Subcutaneous abdominal adipose tissue (tissue), 5 donors: ENCODE results near the gene HPCA.

Experiments
- H3K27ac ChIP-seq: one replicate; pipeline ENCODE4 v1.7.0; 2013; ENCODE audit warnings: low read depth, mild to moderate bottlenecking, inconsistent platforms, low read length, moderate library complexity
- H3K27me3 ChIP-seq, 5 donors: one replicate each; pipeline ENCODE4 v1.7.0; 2013; ENCODE audit warnings: low read length in 5 of 5, inconsistent platforms in 1 of 5; ENCODE audit not compliant: control insufficient read depth in 5 of 5, insufficient read depth in 4 of 5
- H3K36me3 ChIP-seq, 5 donors: one replicate each; pipeline ENCODE4 v1.7.0; 2013; ENCODE audit warnings: low read length in 5 of 5; ENCODE audit not compliant: control insufficient read depth in 5 of 5, insufficient read depth in 5 of 5
- H3K4me1 ChIP-seq, 5 donors: one replicate each; pipeline ENCODE4 v1.7.0; 2013; ENCODE audit warnings: low read length in 5 of 5, mild to moderate bottlenecking in 3 of 5, moderate library complexity in 1 of 5; ENCODE audit not compliant: control insufficient read depth in 5 of 5, insufficient read depth in 5 of 5
- H3K4me3 ChIP-seq, 5 donors: one replicate each; pipeline ENCODE4 v1.7.0; 2013; ENCODE audit warnings: low read length in 5 of 5, low read depth in 1 of 5
- H3K9ac ChIP-seq, 5 donors: one replicate each; pipeline ENCODE4 v1.7.0; 2013; ENCODE audit warnings: low read length in 5 of 5, mild to moderate bottlenecking in 4 of 5, moderate library complexity in 3 of 5
- H3K9me3 ChIP-seq, 5 donors: one replicate each; pipeline ENCODE4 v1.7.0; 2013; ENCODE audit warnings: low read length in 5 of 5; ENCODE audit not compliant: control insufficient read depth in 5 of 5
- donor health status: healthy.
- donor health status: healthy.
- donor health status: healthy.
- donor health status: healthy.
- donor health status: healthy.

The HPCA gene

DNA sequence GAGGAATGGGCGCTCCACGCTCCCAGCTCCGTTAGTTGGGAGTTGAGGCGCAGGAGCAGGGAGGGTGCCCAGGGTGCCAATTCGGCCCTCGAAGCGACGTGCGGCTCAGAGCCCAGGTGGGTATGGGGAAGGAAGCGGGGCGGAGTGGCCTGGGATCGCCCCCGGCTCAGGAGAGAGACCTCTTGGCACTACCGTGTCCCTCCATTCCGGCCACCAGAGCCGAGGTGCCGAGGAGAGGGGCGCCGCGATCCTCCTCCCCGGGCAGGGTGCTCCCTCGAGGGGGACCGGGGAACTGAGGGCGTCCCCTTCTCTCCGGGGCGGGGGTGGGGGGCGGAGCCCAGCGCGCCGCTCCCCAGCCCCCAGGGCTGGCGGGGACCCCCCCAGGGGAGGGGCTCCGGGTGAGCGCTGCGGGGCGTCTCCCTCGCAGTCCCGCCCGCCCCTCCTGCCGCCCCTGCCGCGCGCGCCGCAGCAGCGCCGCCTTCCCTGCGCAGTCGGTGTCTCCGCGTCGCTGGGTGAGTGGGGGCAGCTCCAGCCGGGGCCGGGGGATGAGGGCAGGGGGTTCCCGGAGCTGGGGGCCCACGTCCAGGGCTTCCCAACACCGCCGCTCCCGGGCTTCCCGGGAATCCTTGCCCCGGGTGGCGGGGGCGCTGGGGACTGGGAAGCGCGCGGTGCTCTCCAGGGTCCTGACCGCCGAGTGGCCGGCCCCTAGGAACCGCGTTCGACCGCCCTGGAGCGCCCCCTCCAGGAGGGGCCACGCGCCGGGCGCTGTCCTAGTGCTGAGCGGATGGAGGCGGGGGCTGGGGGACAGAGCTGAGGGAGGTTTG lies at the start of gene HPCA:
TSS of gene HPCA (plus strand) at position 488 of the 824 bp plus-strand sequence. CDS start 2,408 bp downstream, outside the sequence.
- Histone ChIP-seq H3K4me3 (no peak within 1 kb of the TSS), H3K4me1 (peaks cover 0 to 9% (median 5%) of the 10 kb centered on the region in 5 donors), H3K9me3 (no peaks in the 10 kb centered on the region), H3K36me3 (no peaks in the 10 kb centered on the region), H3K27me3 (peaks cover 21 to 52% (median 49%) of the 10 kb centered on the region in 5 donors), H3K9ac (no peak within 1 kb of the TSS), H3K27ac (no peak within 1 kb of the TSS)

- Histone ChIP-seq H3K9ac (no peak overlapping the region), H3K9me3 (no peaks in the 10 kb centered on the region), H3K36me3 (peaks cover 12 to 54% (median 21%) of the 10 kb centered on the region in 5 donors), H3K4me3 (no peak overlapping the region), H3K27me3 (no peaks in the 10 kb centered on the region), H3K27ac (no peak overlapping the region), H3K4me1 (no peaks in the 10 kb centered on the region)
Observed at GRCh38 chr1:32848354-32849063, 37.8 kb upstream of the HPCA start.

GRCh38 chr1:32855861-32856617 lies 30.3 kb upstream of the HPCA start:
- Histone ChIP-seq H3K4me3 (no peak overlapping the region), H3K4me1 (peaks cover 0 to under 1% (median 0%) of the 10 kb centered on the region in 5 donors), H3K9me3 (no peaks in the 10 kb centered on the region), H3K36me3 (peaks cover 41 to 78% (median 54%) of the 10 kb centered on the region in 5 donors), H3K27ac (no peak overlapping the region), H3K27me3 (no peaks in the 10 kb centered on the region), H3K9ac (no peak overlapping the region)

- Histone ChIP-seq H3K27ac (no peak overlapping the region), H3K4me3 (no peak overlapping the region), H3K36me3 (peaks cover 39 to 80% (median 48%) of the 10 kb centered on the region in 5 donors), H3K27me3 (no peaks in the 10 kb centered on the region), H3K4me1 (peaks cover 5 to 17% (median 14%) of the 10 kb centered on the region in 5 donors), H3K9ac (no peak overlapping the region), H3K9me3 (no peaks in the 10 kb centered on the region)
Observed at GRCh38 chr1:32858136-32858535, 28.2 kb upstream of the HPCA start.

GRCh38 chr1:32858791-32859190 lies 27.5 kb upstream of the HPCA start:
- Histone ChIP-seq H3K4me1 (peaks cover 5 to 17% (median 14%) of the 10 kb centered on the region in 5 donors), H3K36me3 (peaks cover 35 to 80% (median 45%) of the 10 kb centered on the region in 5 donors), H3K9ac (no peak overlapping the region), H3K27me3 (no peaks in the 10 kb centered on the region), H3K4me3 (no peak overlapping the region), H3K27ac (no peak overlapping the region), H3K9me3 (no peaks in the 10 kb centered on the region)

- peaks cover 24 to 80% (median 38%) of the 10 kb centered on the region in 5 donors for H3K36me3 ChIP-seq
- no peak overlapping the region for H3K27ac ChIP-seq
- H3K4me1 ChIP-seq: peaks cover 5 to 17% (median 14%) of the 10 kb centered on the region in 5 donors
- H3K9ac ChIP-seq: no peak overlapping the region
- no peak overlapping the region for H3K4me3 ChIP-seq
- H3K9me3 ChIP-seq: no peaks in the 10 kb centered on the region
- H3K27me3 ChIP-seq: no peaks in the 10 kb centered on the region
Observed at GRCh38 chr1:32859915-32860314, 26.4 kb upstream of the HPCA start.

DNA sequence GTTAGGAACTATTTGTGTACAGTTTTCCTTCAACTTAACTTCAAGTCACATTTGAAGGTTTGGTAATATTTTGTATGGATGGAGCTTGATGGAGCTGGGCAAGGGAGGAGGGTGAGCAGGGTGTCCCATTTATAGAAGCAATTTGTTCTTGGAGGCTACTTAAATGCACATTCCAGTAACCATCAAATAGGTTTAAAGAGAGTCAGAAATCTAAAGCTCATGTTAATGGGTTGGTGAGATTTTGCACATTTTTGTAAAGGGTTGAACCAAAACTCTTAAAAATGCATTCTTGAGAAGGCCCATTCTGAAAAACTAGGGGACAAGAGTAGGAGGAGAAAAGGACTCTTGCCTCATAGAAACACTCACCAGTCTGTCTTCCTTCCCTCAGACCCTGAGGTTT lies 25.7 kb upstream of the HPCA start:
- no peak overlapping the region for H3K27ac ChIP-seq
- H3K9me3 ChIP-seq: no peaks in the 10 kb centered on the region
- H3K36me3 ChIP-seq: peaks cover 23 to 74% (median 37%) of the 10 kb centered on the region in 5 donors
- H3K27me3 ChIP-seq: no peaks in the 10 kb centered on the region
- no peak overlapping the region for H3K9ac ChIP-seq
- peaks cover 5 to 17% (median 14%) of the 10 kb centered on the region in 5 donors for H3K4me1 ChIP-seq
- H3K4me3 ChIP-seq: no peak overlapping the region

GRCh38 chr1:32861904-32862695 lies 24.2 kb upstream of the HPCA start:
- Histone ChIP-seq H3K36me3 (peaks cover 11 to 59% (median 22%) of the 10 kb centered on the region in 5 donors), H3K9ac (no peak overlapping the region), H3K4me1 (peaks cover 5 to 18% (median 14%) of the 10 kb centered on the region in 5 donors), H3K4me3 (no peak overlapping the region), H3K9me3 (no peaks in the 10 kb centered on the region), H3K27ac (no peak overlapping the region), H3K27me3 (no peaks in the 10 kb centered on the region)

DNA sequence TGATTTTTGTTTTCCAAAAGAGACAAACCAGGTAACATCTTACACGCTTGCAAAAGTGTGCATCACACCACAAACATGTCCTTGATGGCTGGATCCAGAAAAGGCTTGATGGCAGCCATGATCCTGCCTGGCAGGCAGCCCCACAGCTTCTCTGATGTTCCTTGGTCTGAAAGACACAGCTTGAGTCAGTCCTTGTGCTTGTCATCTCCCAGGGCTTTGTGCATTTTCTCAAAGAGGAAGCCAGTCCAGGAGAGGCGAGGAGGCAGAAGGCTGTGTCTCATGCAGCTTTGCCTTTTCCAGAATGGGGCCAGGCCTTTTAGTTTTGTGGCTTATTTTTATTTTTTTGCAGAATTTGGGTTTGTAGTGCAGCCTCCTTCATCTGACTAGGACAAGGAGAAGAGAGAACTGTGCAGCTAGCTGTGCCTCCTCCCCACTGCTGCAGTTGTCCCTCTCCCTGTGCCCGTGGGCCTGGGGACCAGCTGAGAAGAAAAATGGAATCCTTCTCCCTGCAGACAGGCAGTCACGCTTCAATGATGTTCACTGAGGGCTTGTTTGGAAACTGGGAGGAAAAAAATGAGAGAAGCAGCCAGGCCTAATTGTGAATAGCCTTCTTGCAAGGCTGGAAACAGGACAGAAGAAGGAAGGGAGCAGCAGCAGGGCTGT lies 22.9 kb upstream of the HPCA start:
- Histone ChIP-seq H3K9me3 (no peaks in the 10 kb centered on the region), H3K27ac (no peak overlapping the region), H3K27me3 (no peaks in the 10 kb centered on the region), H3K9ac (no peak overlapping the region), H3K4me1 (peaks cover 5 to 18% (median 14%) of the 10 kb centered on the region in 5 donors), H3K4me3 (no peak overlapping the region), H3K36me3 (peaks cover 4 to 56% (median 13%) of the 10 kb centered on the region in 5 donors)
